IPS-18a (cell line): ENCODE measurements around the gene CEP170B.
"Not testable (repeated sequence)": the region's sequence is repeated elsewhere in the genome, so short reads cannot be mapped to it uniquely, and the experiment has no call there.

Experiments
- H3K27ac ChIP-seq: one replicate; pipeline ENCODE4 v1.5.1; 2013; ENCODE audit warnings: low read length
- H3K27me3 ChIP-seq: one replicate; pipeline ENCODE4 v1.6.1; 2013; ENCODE audit warnings: mild to moderate bottlenecking, low read length; ENCODE audit not compliant: control insufficient read depth, insufficient read depth
- H3K36me3 ChIP-seq: one replicate; pipeline ENCODE4 v1.6.1; 2013; ENCODE audit warnings: low read depth, low read length; ENCODE audit not compliant: control insufficient read depth
- H3K4me1 ChIP-seq: one replicate; pipeline ENCODE4 v1.6.1; 2013; ENCODE audit warnings: low read depth, low read length; ENCODE audit not compliant: control insufficient read depth
- H3K4me3 ChIP-seq: one replicate; pipeline ENCODE4 v1.5.1; 2013; ENCODE audit warnings: low read length
- H3K9ac ChIP-seq: one replicate; pipeline ENCODE4 v1.6.1; 2013; ENCODE audit warnings: mild to moderate bottlenecking, low read length, moderate library complexity
- H3K9me3 ChIP-seq: one replicate; pipeline ENCODE4 v1.6.1; 2013; ENCODE audit warnings: low read depth, low read length; ENCODE audit not compliant: control insufficient read depth

Gene CEP170B

DNA sequence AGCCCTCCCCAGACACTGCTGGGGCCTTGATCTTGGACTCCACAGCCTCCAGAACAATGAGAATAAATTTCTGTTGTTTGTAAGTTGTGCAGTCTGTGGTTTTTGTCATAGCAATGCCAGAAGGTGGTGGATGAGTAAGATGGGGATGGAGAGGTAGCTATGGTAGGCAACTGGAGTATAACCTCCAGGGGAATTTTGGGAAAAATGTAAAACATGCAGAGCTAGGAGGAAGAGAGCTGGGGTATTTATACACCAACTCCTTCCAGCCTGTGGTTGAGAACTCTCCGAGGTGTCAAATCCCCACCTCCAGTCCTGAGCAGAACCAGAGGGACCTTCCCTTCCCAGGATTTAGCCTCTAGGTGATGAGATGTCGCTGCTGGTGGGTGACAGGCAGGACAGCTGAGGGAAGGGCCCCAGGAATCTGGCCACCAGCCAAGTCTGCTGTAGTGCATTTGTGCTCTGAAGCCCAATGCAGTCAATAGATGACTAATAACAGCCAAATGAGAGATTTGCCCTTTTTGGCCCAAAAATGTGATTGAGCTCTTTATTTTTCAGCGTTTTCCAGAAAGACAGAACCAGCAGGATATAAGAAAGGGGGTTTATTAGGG, 19.1 kb upstream of the CEP170B start:
- H3K27ac ChIP-seq, result no peak overlapping the region
- H3K36me3 ChIP-seq, result no peaks in the 10 kb centered on the region
- H3K4me1 ChIP-seq, result peaks cover 3% of the 10 kb centered on the region
- no peaks in the 10 kb centered on the region for H3K9me3 ChIP-seq
- no peak overlapping the region for H3K4me3 ChIP-seq
- H3K9ac ChIP-seq, result no peak overlapping the region
- peaks cover 38% of the 10 kb centered on the region for H3K27me3 ChIP-seq

DNA sequence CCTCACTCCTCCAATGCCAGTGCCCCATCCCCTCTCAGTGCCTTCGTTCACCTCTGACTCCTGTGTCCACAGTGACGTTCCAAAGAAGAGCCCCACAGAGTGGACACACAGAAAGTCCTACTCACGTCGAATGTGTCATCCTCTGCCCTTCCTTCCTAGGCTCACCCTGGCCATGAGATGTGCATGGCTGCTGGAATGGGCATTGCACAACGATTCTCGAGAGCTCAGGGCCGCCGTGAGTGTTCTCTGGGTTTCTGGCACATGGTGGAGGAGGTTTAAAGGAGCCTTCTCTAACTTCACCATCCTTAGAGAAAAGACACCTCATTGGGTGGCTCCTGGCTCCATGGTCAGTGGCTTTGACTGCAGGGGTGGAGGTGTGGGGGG, 12.8 kb upstream of the CEP170B start:
- H3K4me3 ChIP-seq, result no peak overlapping the region
- no peaks in the 10 kb centered on the region for H3K36me3 ChIP-seq
- no peaks in the 10 kb centered on the region for H3K27me3 ChIP-seq
- peaks cover 5% of the 10 kb centered on the region for H3K4me1 ChIP-seq
- no peak overlapping the region for H3K27ac ChIP-seq
- H3K9me3 ChIP-seq, result no peaks in the 10 kb centered on the region
- H3K9ac ChIP-seq, result no peak overlapping the region

- peaks cover 7% of the 10 kb centered on the region for H3K4me1 ChIP-seq
- H3K27me3 ChIP-seq, result no peaks in the 10 kb centered on the region
These were observed 9.5 kb upstream of the CEP170B start for GRCh38 chr14:104855532-104856090.

DNA sequence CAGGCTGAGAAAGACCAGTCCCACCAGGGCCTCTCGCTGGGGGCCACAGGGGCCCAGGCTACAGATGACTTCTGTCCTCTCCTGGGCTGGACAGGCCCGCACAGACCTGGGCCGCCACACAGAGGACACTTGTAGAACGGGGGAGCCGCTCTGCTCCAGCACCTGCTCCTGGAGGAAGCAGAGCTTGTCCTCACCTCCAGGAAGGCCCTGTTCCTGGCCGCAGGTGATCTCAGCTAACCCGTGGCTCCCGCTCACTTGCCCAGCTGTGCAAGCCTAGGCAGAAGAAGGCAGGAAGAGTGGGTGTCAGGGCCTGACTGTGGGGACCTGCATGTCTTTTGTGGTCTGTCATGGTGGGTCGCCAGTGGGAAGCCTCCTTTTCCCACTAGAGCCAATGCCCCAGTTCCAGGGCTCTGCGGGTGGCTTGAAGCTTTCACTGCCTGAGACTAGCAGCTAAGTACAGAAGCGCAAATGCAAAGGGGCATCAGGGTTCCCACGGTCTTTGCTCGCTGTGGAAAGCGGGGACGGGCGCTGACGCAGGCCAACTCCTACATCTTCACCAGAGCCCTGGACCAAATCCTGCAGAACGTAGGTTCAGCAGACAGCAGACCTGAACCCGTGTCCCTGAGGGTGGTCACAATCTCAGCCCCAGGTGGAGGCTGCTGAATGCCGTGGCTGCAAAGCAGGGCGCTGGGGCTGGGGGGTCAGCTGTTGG, 8.8 kb upstream of the CEP170B start:
- no peaks in the 10 kb centered on the region for H3K27me3 ChIP-seq
- H3K4me3 ChIP-seq, result no peak overlapping the region
- no peaks in the 10 kb centered on the region for H3K36me3 ChIP-seq
- H3K9ac ChIP-seq, result no peak overlapping the region
- peaks cover 7% of the 10 kb centered on the region for H3K4me1 ChIP-seq
- H3K9me3 ChIP-seq, result no peaks in the 10 kb centered on the region
- no peak overlapping the region for H3K27ac ChIP-seq

More at GRCh38 chr14:104855532-104856090, 9.5 kb upstream of the CEP170B start:
- Histone ChIP-seq H3K4me3 (no peak overlapping the region), H3K9me3 (no peaks in the 10 kb centered on the region), H3K9ac (no peak overlapping the region), H3K36me3 (no peaks in the 10 kb centered on the region), H3K27ac (no peak overlapping the region)

GRCh38 chr14:104856869-104857860, 7.9 kb upstream of the CEP170B start:
- peaks cover 5% of the 10 kb centered on the region for H3K4me1 ChIP-seq
- H3K9me3 ChIP-seq, result no peaks in the 10 kb centered on the region
- no peak overlapping the region for H3K27ac ChIP-seq
- no peak overlapping the region for H3K9ac ChIP-seq
- H3K36me3 ChIP-seq, result no peaks in the 10 kb centered on the region
- no peaks in the 10 kb centered on the region for H3K27me3 ChIP-seq
- no peak overlapping the region for H3K4me3 ChIP-seq

GRCh38 chr14:104857931-104858330, 7.1 kb upstream of the CEP170B start:
- not testable (repeated sequence) for H3K27ac ChIP-seq, H3K36me3 ChIP-seq

DNA sequence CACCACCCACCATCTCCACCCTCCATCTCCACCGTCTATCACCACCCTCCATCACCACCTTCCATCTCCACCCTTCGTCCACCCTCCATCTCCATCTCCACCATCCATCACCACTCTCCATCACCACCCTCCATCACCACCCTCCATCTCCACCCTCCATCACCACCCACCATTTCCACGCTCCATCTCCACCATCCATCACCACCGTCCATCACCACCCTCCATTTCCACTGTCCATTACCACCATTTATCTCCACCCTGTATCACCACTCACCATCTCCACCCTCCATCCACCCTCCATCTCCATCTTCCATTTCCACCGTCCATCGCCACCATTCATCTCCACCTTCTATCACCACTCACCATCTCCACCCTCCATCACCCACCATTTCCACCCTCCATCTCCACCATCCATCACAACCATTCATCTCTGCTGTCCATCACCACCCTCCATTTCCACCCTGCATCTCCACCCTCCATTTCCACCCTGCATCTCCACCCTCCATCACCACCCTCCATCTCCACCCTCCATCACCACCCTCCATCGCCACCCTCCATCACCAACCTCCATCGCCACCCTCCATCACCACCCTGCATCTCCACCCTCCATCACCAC, 6.1 kb upstream of the CEP170B start:
- peaks cover 16% of the 10 kb centered on the region for H3K27me3 ChIP-seq
- no peak overlapping the region for H3K9ac ChIP-seq
- H3K36me3 ChIP-seq, result peaks cover 5% of the 10 kb centered on the region
- peaks cover 5% of the 10 kb centered on the region for H3K4me1 ChIP-seq
- no peaks in the 10 kb centered on the region for H3K9me3 ChIP-seq
- no peak overlapping the region for H3K4me3 ChIP-seq
- H3K27ac ChIP-seq, result no peak overlapping the region

More at GRCh38 chr14:104857931-104858330, 7.1 kb upstream of the CEP170B start:
- H3K9ac ChIP-seq, H3K4me1 ChIP-seq, H3K4me3 ChIP-seq, H3K27me3 ChIP-seq, H3K9me3 ChIP-seq: not testable (repeated sequence)

DNA sequence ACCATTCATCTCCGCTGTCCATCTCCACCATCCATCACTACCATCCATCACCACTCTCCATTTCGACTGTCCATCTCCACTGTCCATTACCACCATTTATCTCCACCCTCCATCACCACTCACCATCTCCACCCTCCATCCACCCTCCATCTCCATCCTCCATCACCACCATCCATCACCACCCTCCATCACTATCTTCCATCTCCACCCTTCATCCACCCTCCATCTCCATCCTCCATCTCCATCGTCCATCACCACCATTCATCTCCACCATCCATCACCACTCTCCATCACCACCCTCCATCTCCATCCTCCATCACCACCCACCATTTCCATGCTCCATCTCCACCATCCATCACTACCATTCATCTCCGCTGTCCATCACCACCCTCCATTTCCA, 5.2 kb upstream of the CEP170B start:
- Histone ChIP-seq H3K9me3 (no peaks in the 10 kb centered on the region), H3K9ac (no peak overlapping the region), H3K4me3 (no peak overlapping the region)

DNA sequence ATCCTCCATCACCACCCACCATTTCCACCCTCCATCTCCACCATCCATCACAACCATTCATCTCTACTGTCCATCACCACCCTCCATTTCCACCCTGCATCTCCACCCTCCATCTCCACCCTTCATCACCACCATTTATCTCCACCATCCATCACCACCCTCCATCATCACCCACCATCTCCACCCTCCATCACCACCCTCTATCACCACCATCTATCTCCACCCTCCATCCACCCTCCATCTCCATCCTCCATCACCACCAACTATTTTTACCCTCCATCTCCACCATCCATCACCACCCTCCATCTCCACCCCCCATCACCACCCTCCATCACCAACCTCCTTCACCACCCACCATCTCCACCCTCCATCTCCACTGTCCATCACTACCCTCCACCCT, 4.7 kb upstream of the CEP170B start:
- Histone ChIP-seq H3K27ac (no peak overlapping the region), H3K9me3 (no peaks in the 10 kb centered on the region), H3K36me3 (peaks cover 5% of the 10 kb centered on the region), H3K9ac (no peak overlapping the region), H3K4me3 (no peak overlapping the region), H3K27me3 (peaks cover 24% of the 10 kb centered on the region), H3K4me1 (peaks cover 5% of the 10 kb centered on the region)

More for the DNA sequence above, 5.2 kb upstream of the CEP170B start:
- Histone ChIP-seq H3K27me3 (peaks cover 24% of the 10 kb centered on the region), H3K27ac (no peak overlapping the region), H3K36me3 (peaks cover 5% of the 10 kb centered on the region), H3K4me1 (peaks cover 5% of the 10 kb centered on the region)

DNA sequence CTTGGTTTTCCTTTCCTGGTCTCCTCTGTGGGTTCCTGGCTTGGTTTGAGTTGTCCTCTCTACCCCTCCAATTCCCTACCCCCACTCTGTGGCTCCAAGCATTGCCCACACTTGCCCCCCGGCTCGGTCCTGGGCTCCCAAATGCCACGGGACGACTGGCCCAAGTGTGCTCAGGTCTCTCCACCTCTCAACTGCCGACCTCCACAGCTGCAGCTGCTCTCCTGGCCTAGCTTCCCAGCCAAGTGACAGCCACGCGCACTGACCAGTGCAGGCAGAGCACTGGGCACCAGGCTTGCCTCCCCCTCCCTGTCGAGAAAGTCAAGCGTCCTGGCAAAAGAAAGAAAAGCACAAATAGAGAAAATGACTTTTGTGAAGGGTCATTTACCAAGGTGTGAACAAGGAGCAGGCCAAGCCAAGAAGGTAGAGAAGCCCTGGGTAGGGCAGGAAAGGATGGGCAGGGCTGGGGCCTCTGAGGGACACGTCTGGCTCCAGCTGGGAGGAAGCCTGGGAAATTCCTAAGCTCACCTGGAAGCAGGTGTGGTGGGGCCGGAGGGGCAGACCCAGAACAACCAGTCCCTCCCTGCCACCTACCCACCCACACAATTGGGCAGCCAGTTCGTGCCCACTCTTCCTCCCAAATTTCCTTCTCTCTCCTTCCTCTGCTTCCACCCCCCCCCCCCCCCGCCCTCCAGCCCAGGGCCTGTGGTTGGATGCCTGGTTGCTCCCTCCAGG, 1.8 kb upstream of the CEP170B start:
- peaks cover 28% of the 10 kb centered on the region for H3K27me3 ChIP-seq
- H3K9ac ChIP-seq, result no peak overlapping the region
- peak overlapping the region; percentile 77 for H3K4me3 ChIP-seq
- H3K9me3 ChIP-seq, result no peaks in the 10 kb centered on the region
- H3K4me1 ChIP-seq, result no peaks in the 10 kb centered on the region
- H3K27ac ChIP-seq, result no peak overlapping the region
- peaks cover 5% of the 10 kb centered on the region for H3K36me3 ChIP-seq
